Upper lobe of right lung (tissue), 1 donor: ENCODE results near the gene RUNDC3A. TPM values are rescaled to one million over a fixed set of nuclear protein-coding genes. Genes with fewer than 3 reads are reported as not detected.

Source experiments
- ATAC-seq: fragments of 200-7000 bp; cut with Tn5 transposase; one replicate; pipeline ENCODE4 v1.9.1; 2020; ENCODE audit warnings: mild to moderate bottlenecking, moderate library complexity
- DNase-seq: peaks from one replicate; pipeline ENCODE4 v3.0.0-alpha.2; 2020
- H3K27ac ChIP-seq: fragments of 200-600 bp; one replicate; pipeline ENCODE4 v1.8.0; 2022
- H3K27me3 ChIP-seq: fragments of 200-600 bp; one replicate; pipeline ENCODE4 v1.8.0; 2022; ENCODE audit warnings: mild to moderate bottlenecking
- H3K36me3 ChIP-seq: fragments of 200-600 bp; one replicate; pipeline ENCODE4 v1.8.0; 2022
- H3K4me1 ChIP-seq: fragments of 200-600 bp; one replicate; pipeline ENCODE4 v1.8.0; 2022
- H3K4me3 ChIP-seq: fragments of 200-600 bp; one replicate; pipeline ENCODE4 v1.8.0; 2022; ENCODE audit warnings: mild to moderate bottlenecking
- H3K9me3 ChIP-seq: fragments of 200-600 bp; one replicate; pipeline ENCODE4 v1.8.0; 2022
- CTCF ChIP-seq: fragments of 200-600 bp; IDR thresholded peaks from one replicate; pipeline ENCODE4 v1.8.0; 2022; ENCODE audit warnings: antibody characterized with exemption
- intact Hi-C: fragments of 100-400 bp; cut with DNase I; formaldehyde crosslinking; loops from one replicate; pipeline ENCODE4 v1.11.0; 2022
- total RNA-seq: library from RNA; stranded (reverse); fragmentation: NEBNext Ultra II Directional; extraction: Animal tissue kit (Norgen Biotek cat#: 25700); gene quantifications from one replicate; pipeline ENCODE4 v1.2.1, GENCODE V29; 2021
- donor health status: DM: no; HTN: yes; CAD: no; lungs with severe emphysema.

The RUNDC3A gene
- total RNA-seq, 1 donor from 2014 or later, result 0.32 TPM

GRCh38 chr17:44315760-44316731 is 7.6 kb downstream of the RUNDC3A start:
- intact Hi-C loops, result no loop called here
- H3K36me3 ChIP-seq, result peaks cover 18% of the 10 kb centered on the region
- ATAC-seq, result no peak
- H3K27ac ChIP-seq, result no peak overlapping the region
- no peak overlapping the region for H3K4me3 ChIP-seq
- no peak for TF ChIP-seq CTCF
- no peaks in the 10 kb centered on the region for H3K4me1 ChIP-seq
- no peaks in the 10 kb centered on the region for H3K9me3 ChIP-seq
- peaks cover 41% of the 10 kb centered on the region for H3K27me3 ChIP-seq
- DNase-seq, result no peak

- intact Hi-C loops, result no loop called here
- DNase-seq (no peak), ATAC-seq (no peak)
- peaks cover 41% of the 10 kb centered on the region for H3K27me3 ChIP-seq
- no peak overlapping the region for H3K4me3 ChIP-seq
- H3K27ac ChIP-seq, result no peak overlapping the region
- no peaks in the 10 kb centered on the region for H3K4me1 ChIP-seq
- H3K9me3 ChIP-seq, result no peaks in the 10 kb centered on the region
- TF ChIP-seq CTCF, result no peak
- peaks cover 32% of the 10 kb centered on the region for H3K36me3 ChIP-seq
Observed at GRCh38 chr17:44317545-44317944, 9.1 kb downstream of the RUNDC3A start.

- DNase-seq (no peak), ATAC-seq (no peak)
- intact Hi-C loops, result no loop called here
- H3K9me3 ChIP-seq, result no peaks in the 10 kb centered on the region
- no peak overlapping the region for H3K4me3 ChIP-seq
- H3K27me3 ChIP-seq, result peaks cover 41% of the 10 kb centered on the region
- H3K36me3 ChIP-seq, result peaks cover 33% of the 10 kb centered on the region
- H3K27ac ChIP-seq, result no peak overlapping the region
- TF ChIP-seq CTCF, result no peak
- peaks cover 6% of the 10 kb centered on the region for H3K4me1 ChIP-seq
Observed at GRCh38 chr17:44318077-44318892, 9.9 kb downstream of the RUNDC3A start.

- DNase-seq (no peak), ATAC-seq (no peak)
- H3K4me1 ChIP-seq, result peaks cover 12% of the 10 kb centered on the region
- intact Hi-C loops, result loop anchor here (5.0 kb wide), 1 partner anchor 103 kb away; the partner anchor contains the start of gene UBTF
- no peaks in the 10 kb centered on the region for H3K9me3 ChIP-seq
- H3K36me3 ChIP-seq, result peaks cover 33% of the 10 kb centered on the region
- H3K27ac ChIP-seq, result no peak overlapping the region
- no peak for TF ChIP-seq CTCF
- H3K27me3 ChIP-seq, result peaks cover 28% of the 10 kb centered on the region
- no peak overlapping the region for H3K4me3 ChIP-seq
Observed at GRCh38 chr17:44320066-44320465, 11.7 kb downstream of the RUNDC3A start.

GRCh38 chr17:44321246-44322120 is 13.1 kb downstream of the RUNDC3A start:
- TF ChIP-seq CTCF, result no peak
- Histone ChIP-seq H3K27ac (no peak overlapping the region), H3K4me1 (peaks cover 17% of the 10 kb centered on the region), H3K4me3 (no peak overlapping the region), H3K36me3 (peaks cover 33% of the 10 kb centered on the region), H3K9me3 (no peaks in the 10 kb centered on the region), H3K27me3 (peaks cover 15% of the 10 kb centered on the region)
- no peak for ATAC-seq
- no peak for DNase-seq
- intact Hi-C loops, result loop anchor here (5.0 kb wide), 1 partner anchor 104 kb away; the partner anchor contains the start of gene UBTF
